ENCODE data around the gene CACNG5.
A peak's percentile ranks its signal among the peaks of the same experiment; 100 is the strongest.

Gene CACNG5

GRCh38 chr17:66906321-66907278 is 71.7 kb downstream of the CACNG5 start:
- DNase-seq, result peak in 3 of 4 experiments; percentile 7 to 26 (median 18)

- no peak for DNase-seq
Measured at GRCh38 chr17:66909804-66910373, 75.0 kb downstream of the CACNG5 start.

GRCh38 chr17:66910651-66911285 is 75.9 kb downstream of the CACNG5 start:
- DNase-seq, result no peak

GRCh38 chr17:66915204-66915611 is 80.3 kb downstream of the CACNG5 start:
- DNase-seq, result no peak

- DNase-seq, result no peak
Measured at GRCh38 chr17:66915792-66916191, 80.9 kb downstream of the CACNG5 start.

- no peak for DNase-seq
Measured at GRCh38 chr17:66916946-66917345, 82.0 kb downstream of the CACNG5 start.

- DNase-seq, result no peak
Measured at GRCh38 chr17:66918896-66919295, 84.0 kb downstream of the CACNG5 start.

- DNase-seq, result no peak
Measured at GRCh38 chr17:66920435-66920834, 85.5 kb downstream of the CACNG5 start.

GRCh38 chr17:66920950-66921349 is 86.0 kb downstream of the CACNG5 start:
- DNase-seq, result no peak

- no peak for DNase-seq
Measured at GRCh38 chr17:66923886-66924285, 89.0 kb downstream of the CACNG5 start.

GRCh38 chr17:66925811-66926500 is 91.0 kb downstream of the CACNG5 start:
- DNase-seq, result no peak

GRCh38 chr17:66928949-66929348 is 94.0 kb downstream of the CACNG5 start:
- no peak for DNase-seq

- DNase-seq, result no peak
Measured at GRCh38 chr17:66929591-66929990, 94.7 kb downstream of the CACNG5 start.

GRCh38 chr17:66930933-66931332 is 96.0 kb downstream of the CACNG5 start:
- DNase-seq, result no peak

GRCh38 chr17:66932311-66932710 is 97.4 kb downstream of the CACNG5 start:
- DNase-seq, result no peak

- DNase-seq, result no peak
Measured at GRCh38 chr17:66934040-66934439, 99.1 kb downstream of the CACNG5 start.
